A673 (cell line): Measurements from ENCODE around the gene IRF2BP2.

Source experiments
- EZH2 ChIP-seq: fragments of 200-600 bp; sonication (generic); IDR thresholded peaks from 2 replicates; pipeline ENCODE4 v1.6.1; 2017; ENCODE audit warnings: borderline replicate concordance, low read depth, mild to moderate bottlenecking, mixed read lengths, antibody characterized with exemption, low read length; ENCODE audit not compliant: poor library complexity, severe bottlenecking
- TF ChIP-seq, protein P1 (sequence below): fragments of 300-800, 200-600 bp; sonication (generic); conservative IDR thresholded peaks from 2 replicates; pipeline ENCODE4 v1.5.1; 2017; ENCODE audit warnings: low read depth, mild to moderate bottlenecking, antibody characterized with exemption, low read length, moderate library complexity, mixed read lengths

DNA sequence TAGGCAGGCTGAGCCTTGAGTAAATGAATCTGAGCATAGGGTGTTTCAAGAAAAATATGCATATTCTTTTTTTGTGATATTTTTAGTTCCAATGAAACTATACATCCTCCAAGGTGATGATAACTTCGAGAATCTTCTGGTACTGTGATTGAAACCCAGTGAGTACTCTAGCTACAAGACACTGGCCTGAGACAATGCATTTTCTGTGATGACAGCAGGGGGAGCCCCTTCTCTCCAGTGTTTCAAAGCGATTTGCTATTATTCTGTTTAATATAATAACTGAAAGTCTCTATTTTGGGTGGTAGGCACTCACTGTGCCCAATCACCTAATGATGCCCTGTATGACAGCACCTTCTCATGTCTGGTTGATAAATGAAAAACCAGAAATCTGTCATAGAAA lies 12.1 kb downstream of the IRF2BP2 start:
- TF ChIP-seq, protein P1, sequence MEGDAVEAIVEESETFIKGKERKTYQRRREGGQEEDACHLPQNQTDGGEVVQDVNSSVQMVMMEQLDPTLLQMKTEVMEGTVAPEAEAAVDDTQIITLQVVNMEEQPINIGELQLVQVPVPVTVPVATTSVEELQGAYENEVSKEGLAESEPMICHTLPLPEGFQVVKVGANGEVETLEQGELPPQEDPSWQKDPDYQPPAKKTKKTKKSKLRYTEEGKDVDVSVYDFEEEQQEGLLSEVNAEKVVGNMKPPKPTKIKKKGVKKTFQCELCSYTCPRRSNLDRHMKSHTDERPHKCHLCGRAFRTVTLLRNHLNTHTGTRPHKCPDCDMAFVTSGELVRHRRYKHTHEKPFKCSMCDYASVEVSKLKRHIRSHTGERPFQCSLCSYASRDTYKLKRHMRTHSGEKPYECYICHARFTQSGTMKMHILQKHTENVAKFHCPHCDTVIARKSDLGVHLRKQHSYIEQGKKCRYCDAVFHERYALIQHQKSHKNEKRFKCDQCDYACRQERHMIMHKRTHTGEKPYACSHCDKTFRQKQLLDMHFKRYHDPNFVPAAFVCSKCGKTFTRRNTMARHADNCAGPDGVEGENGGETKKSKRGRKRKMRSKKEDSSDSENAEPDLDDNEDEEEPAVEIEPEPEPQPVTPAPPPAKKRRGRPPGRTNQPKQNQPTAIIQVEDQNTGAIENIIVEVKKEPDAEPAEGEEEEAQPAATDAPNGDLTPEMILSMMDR, result peak; percentile 57
- no peak for TF ChIP-seq EZH2
